K562 (cell line): ENCODE data around the gene PPIE. TPM values are rescaled to one million over a fixed set of nuclear protein-coding genes. Genes with fewer than 3 reads are reported as not detected.
A peak's percentile ranks its signal among the peaks of the same experiment; 100 is the strongest.

Source experiments
- ERF ChIP-seq: fragments of 450-650 bp; formaldehyde crosslinking; IDR thresholded peaks from 2 replicates; pipeline ENCODE4 v1.4.0; 2020; ENCODE audit warnings: mild to moderate bottlenecking, mixed read lengths
- HDAC1 ChIP-seq, 2 experiments: fragments of 450-650 bp; IDR thresholded peaks; 2 replicates each; pipeline ENCODE4 v1.6.1; 2016 to 2017; ENCODE audit warnings: inconsistent platforms in 1 of 2, mild to moderate bottlenecking in 1 of 2, moderate library complexity in 1 of 2
- HDGF ChIP-seq: fragments of 450-650 bp; IDR thresholded peaks from 2 replicates; pipeline ENCODE4 v1.6.1; 2016
- HES1 ChIP-seq: fragments of 450-650 bp; IDR thresholded peaks from 2 replicates; pipeline ENCODE4 v1.6.1; 2016; ENCODE audit warnings: low read depth, mild to moderate bottlenecking, moderate library complexity
- JUN ChIP-seq, 2 experiments: sonication (generic) in 1 of 2; formaldehyde crosslinking in 1 of 2; IDR thresholded peaks; 2 replicates each; pipeline versions ENCODE4 v1.6.1 to v1.8.0; 2012 to 2022; ENCODE audit warnings: borderline replicate concordance in 2 of 2, mild to moderate bottlenecking in 2 of 2, improper control_type of control experiment in 1 of 2, low read depth in 1 of 2, low read length in 1 of 2, missing genetic modification reagents in 1 of 2
- NR2C1 ChIP-seq, 2 experiments: fragments of 450-650 bp; IDR thresholded peaks; 2 replicates each; pipeline ENCODE4 v1.6.1; 2017; ENCODE audit warnings: mild to moderate bottlenecking in 2 of 2, antibody characterized with exemption in 1 of 2, inconsistent platforms in 1 of 2, missing compliant biosample characterization in 1 of 2, missing genetic modification characterization in 1 of 2
- SMARCC2 ChIP-seq: fragments of 450-650 bp; IDR thresholded peaks from 2 replicates; pipeline ENCODE4 v1.6.1; 2017; ENCODE audit warnings: antibody characterized with exemption, moderate library complexity, mild to moderate bottlenecking, low read depth
- USF1 ChIP-seq: sonication (generic); formaldehyde crosslinking; IDR thresholded peaks from 2 replicates; pipeline ENCODE4 v1.9.0; 2022; ENCODE audit warnings: mild to moderate bottlenecking, missing genetic modification reagents
- YY1 ChIP-seq, 3 experiments: IDR thresholded peaks; 2 replicates each; pipeline ENCODE4 v1.6.1; 2011; ENCODE audit warnings: low read length in 2 of 3, mild to moderate bottlenecking in 2 of 3, moderate library complexity in 2 of 3, borderline replicate concordance in 1 of 3, control low read depth in 1 of 3, low read depth in 1 of 3; ENCODE audit not compliant: insufficient read depth in 3 of 3, insufficient replicate concordance in 2 of 3, control insufficient read depth in 1 of 3, insufficient read length in 1 of 3; ENCODE audit errors: extremely low read depth in 1 of 3
- ZNF24 ChIP-seq: fragments of 450-650 bp; IDR thresholded peaks from 2 replicates; pipeline ENCODE4 v1.6.1; 2016
- ZNF282 ChIP-seq: sonication (generic); formaldehyde crosslinking; IDR thresholded peaks from 2 replicates; pipeline ENCODE4 v1.8.1; 2023; ENCODE audit warnings: missing genetic modification reagents
- ZNF316 ChIP-seq: fragments of 450-650 bp; IDR thresholded peaks from 2 replicates; pipeline ENCODE4 v1.6.1; 2016
- polyA plus RNA-seq, 8 experiments: library from polyadenylated mRNA; depleted of rRNA in 4 of 8; stranded (reverse) in 5 of 8; unstranded in 3 of 8; fragments of >200 nt; fragmentation: Nextera tagmentation in 2 of 8; fragmentation: Illumina TruSeq in 1 of 8; extraction: Ambion mirVana in 2 of 8; extraction: Trizol in 1 of 8; gene quantifications; 2 replicates each; pipeline versions ENCODE4 v1.2.1 to v1.2.3, GENCODE V29; 2011 to 2014; ENCODE audit warnings: inconsistent platforms in 1 of 8, missing spikeins in 1 of 8
- total RNA-seq, 7 experiments: library from RNA; depleted of rRNA in 6 of 7; stranded (reverse); fragments of >200 nt in 6 of 7; fragmentation: Illumina TruSeq in 2 of 7; extraction: Trizol in 2 of 7; gene quantifications; 2 replicates each; pipeline versions ENCODE4 v1.2.1 to v1.2.3, GENCODE V29; 2011 to 2021; ENCODE audit warnings: low replicate concordance in 1 of 7
- TF ChIP-seq, protein P1 (sequence below): fragments of 450-650 bp; IDR thresholded peaks from 2 replicates; pipeline ENCODE4 v1.6.1; 2014; ENCODE audit warnings: low read depth, mild to moderate bottlenecking, moderate library complexity, borderline replicate concordance
- TF ChIP-seq, protein P2 (sequence below): sonication (generic); formaldehyde crosslinking; IDR thresholded peaks from 2 replicates; pipeline ENCODE4 v1.8.0; 2022; ENCODE audit warnings: mild to moderate bottlenecking, missing genetic modification reagents
- TF ChIP-seq, protein P3 (sequence below): fragments of 250-450 bp; sonication (Bioruptor Pico); IDR thresholded peaks from 2 replicates; pipeline ENCODE4 v1.5.0; 2020; ENCODE audit warnings: mild to moderate bottlenecking, borderline replicate concordance
- TF ChIP-seq, protein P4 (sequence below): fragments of 250-450 bp; sonication (Bioruptor Pico); IDR thresholded peaks from 2 replicates; pipeline ENCODE4 v1.8.0; 2021; ENCODE audit warnings: moderate library complexity, mild to moderate bottlenecking, inconsistent platforms

Gene PPIE
- total and polyA plus RNA-seq, 9 of the 15 experiments (the other 6 are each of a cell fraction or from before 2014, with no cell fraction given), result 75.4 to 444 (median 131) TPM

- TF ChIP-seq SMARCC2 (peak; percentile 89), HES1 (peak; percentile 74), YY1 (IDR thresholded peaks at IDR 0.05; ENCODE audit: borderline replicate concordance in 1 of 3, control insufficient read depth in 1 of 3, extremely low read depth in 1 of 3, insufficient read depth in 3 of 3, insufficient read length in 1 of 3, insufficient replicate concordance in 2 of 3, low read depth in 1 of 3, low read length in 2 of 3) (no peak), HDAC1 (IDR thresholded peaks at IDR 0.05) (peak in 1 of 2 experiments; percentile 93; a peak in 3 of 4 replicates), HDGF (0 out of 2 replicates have a peak, but pooled peaks have one; percentile 31), ERF (CRISPR knock-in tag) (0 out of 2 replicates have a peak, but pooled peaks have one; percentile 36), JUN (IDR thresholded peaks at IDR 0.05; ENCODE audit: borderline replicate concordance, low read depth, low read length) (peak; percentile 74; the same call in 1 of the 2 replicates), JUN (CRISPR knock-in tag; IDR thresholded peaks at IDR 0.05; ENCODE audit: borderline replicate concordance) (peak; percentile 37; the same call in 1 of the 2 replicates), NR2C1 (IDR thresholded peaks at IDR 0.05) (peak; percentile 39), NR2C1 (tag; IDR thresholded peaks at IDR 0.05) (peak; percentile 23; the same call in 1 of the 2 replicates), ZNF282 (CRISPR knock-in tag) (no peak), ZNF316 (peak; percentile 96), USF1 (peak; percentile 42; the same call in 1 of the 2 replicates), ZNF24 (peak; percentile 46; the same call in 1 of the 2 replicates)
- TF ChIP-seq, protein P1, sequence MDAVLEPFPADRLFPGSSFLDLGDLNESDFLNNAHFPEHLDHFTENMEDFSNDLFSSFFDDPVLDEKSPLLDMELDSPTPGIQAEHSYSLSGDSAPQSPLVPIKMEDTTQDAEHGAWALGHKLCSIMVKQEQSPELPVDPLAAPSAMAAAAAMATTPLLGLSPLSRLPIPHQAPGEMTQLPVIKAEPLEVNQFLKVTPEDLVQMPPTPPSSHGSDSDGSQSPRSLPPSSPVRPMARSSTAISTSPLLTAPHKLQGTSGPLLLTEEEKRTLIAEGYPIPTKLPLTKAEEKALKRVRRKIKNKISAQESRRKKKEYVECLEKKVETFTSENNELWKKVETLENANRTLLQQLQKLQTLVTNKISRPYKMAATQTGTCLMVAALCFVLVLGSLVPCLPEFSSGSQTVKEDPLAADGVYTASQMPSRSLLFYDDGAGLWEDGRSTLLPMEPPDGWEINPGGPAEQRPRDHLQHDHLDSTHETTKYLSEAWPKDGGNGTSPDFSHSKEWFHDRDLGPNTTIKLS, result peak; percentile 77
- TF ChIP-seq, protein P2, sequence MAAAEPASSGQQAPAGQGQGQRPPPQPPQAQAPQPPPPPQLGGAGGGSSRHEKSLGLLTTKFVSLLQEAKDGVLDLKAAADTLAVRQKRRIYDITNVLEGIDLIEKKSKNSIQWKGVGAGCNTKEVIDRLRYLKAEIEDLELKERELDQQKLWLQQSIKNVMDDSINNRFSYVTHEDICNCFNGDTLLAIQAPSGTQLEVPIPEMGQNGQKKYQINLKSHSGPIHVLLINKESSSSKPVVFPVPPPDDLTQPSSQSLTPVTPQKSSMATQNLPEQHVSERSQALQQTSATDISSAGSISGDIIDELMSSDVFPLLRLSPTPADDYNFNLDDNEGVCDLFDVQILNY, result no peak
- TF ChIP-seq, protein P3, sequence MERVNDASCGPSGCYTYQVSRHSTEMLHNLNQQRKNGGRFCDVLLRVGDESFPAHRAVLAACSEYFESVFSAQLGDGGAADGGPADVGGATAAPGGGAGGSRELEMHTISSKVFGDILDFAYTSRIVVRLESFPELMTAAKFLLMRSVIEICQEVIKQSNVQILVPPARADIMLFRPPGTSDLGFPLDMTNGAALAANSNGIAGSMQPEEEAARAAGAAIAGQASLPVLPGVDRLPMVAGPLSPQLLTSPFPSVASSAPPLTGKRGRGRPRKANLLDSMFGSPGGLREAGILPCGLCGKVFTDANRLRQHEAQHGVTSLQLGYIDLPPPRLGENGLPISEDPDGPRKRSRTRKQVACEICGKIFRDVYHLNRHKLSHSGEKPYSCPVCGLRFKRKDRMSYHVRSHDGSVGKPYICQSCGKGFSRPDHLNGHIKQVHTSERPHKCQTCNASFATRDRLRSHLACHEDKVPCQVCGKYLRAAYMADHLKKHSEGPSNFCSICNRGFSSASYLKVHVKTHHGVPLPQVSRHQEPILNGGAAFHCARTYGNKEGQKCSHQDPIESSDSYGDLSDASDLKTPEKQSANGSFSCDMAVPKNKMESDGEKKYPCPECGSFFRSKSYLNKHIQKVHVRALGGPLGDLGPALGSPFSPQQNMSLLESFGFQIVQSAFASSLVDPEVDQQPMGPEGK (CRISPR knock-in tag), result no peak
- TF ChIP-seq, protein P4, sequence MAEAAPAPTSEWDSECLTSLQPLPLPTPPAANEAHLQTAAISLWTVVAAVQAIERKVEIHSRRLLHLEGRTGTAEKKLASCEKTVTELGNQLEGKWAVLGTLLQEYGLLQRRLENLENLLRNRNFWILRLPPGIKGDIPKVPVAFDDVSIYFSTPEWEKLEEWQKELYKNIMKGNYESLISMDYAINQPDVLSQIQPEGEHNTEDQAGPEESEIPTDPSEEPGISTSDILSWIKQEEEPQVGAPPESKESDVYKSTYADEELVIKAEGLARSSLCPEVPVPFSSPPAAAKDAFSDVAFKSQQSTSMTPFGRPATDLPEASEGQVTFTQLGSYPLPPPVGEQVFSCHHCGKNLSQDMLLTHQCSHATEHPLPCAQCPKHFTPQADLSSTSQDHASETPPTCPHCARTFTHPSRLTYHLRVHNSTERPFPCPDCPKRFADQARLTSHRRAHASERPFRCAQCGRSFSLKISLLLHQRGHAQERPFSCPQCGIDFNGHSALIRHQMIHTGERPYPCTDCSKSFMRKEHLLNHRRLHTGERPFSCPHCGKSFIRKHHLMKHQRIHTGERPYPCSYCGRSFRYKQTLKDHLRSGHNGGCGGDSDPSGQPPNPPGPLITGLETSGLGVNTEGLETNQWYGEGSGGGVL (CRISPR knock-in tag), result no peak
Measured at GRCh38 chr1:39711104-39711965, 27.3 kb upstream of the PPIE start (continued).
